ENCODE results near the gene PHACTR1.

DNA sequence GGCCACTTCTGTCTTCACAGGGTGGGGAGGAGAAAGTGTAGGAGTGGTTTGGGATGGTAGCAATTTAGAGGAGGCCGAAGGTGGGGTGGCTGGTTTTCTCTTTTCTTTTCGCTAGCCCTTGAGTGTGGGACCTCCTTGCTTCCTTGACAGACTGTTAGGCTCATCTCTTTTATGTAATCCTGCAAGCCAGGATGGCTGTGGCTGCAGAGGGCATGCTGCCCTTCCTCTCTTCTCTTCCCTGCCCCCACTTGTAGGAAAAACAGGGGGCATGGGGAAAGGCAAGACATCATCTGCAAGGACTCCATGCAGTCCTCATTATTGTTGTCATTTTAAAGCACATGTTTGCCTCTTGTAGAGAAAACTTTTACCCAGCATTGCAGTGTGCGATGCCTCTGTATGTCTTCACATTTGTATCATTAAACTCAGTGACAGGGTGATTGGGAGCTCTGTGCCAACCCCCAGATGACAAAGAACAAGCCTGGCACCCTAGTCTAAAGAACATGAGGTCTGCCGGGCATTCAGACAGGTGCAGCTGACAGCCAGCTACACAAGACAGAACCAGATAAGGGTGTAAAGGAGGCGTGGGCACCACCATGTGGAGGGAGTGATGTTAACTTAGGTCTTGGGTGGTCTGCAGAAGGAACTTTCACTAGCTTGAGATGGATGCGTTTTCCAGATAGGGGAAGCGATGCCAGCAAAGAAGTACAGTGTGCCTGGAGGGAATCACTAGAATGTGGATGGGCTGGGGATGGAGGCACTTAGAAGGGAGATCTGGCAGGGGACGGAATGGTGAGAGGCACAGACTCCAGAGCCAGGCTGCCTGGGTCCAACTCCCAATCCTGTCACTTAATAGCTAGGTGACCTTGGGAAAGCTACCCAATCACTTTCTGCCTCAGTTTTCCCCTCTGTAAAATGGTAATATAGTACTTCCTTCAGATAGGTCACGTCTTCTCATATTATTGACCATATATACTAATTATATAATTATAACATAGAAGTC is 404.2 kb downstream of the PHACTR1 start:
- TF ChIP-seq REST (IDR thresholded peaks at IDR 0.05; ENCODE audit: insufficient replicate concordance, low read depth) = no peak
- TF ChIP-seq POLR2AphosphoS5 (IDR thresholded peaks at IDR 0.05; ENCODE audit: low read depth) = no peak
- TF ChIP-seq, protein P1, sequence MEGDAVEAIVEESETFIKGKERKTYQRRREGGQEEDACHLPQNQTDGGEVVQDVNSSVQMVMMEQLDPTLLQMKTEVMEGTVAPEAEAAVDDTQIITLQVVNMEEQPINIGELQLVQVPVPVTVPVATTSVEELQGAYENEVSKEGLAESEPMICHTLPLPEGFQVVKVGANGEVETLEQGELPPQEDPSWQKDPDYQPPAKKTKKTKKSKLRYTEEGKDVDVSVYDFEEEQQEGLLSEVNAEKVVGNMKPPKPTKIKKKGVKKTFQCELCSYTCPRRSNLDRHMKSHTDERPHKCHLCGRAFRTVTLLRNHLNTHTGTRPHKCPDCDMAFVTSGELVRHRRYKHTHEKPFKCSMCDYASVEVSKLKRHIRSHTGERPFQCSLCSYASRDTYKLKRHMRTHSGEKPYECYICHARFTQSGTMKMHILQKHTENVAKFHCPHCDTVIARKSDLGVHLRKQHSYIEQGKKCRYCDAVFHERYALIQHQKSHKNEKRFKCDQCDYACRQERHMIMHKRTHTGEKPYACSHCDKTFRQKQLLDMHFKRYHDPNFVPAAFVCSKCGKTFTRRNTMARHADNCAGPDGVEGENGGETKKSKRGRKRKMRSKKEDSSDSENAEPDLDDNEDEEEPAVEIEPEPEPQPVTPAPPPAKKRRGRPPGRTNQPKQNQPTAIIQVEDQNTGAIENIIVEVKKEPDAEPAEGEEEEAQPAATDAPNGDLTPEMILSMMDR (IDR thresholded peaks at IDR 0.05; ENCODE audit: insufficient read depth, low read length) = no peak
- TF ChIP-seq GABPA (IDR thresholded peaks at IDR 0.05; ENCODE audit: low read depth) = no peak
